SIG-M5 treated with dmso at 0.1 percent for 504 hours (cell line): Measurements from ENCODE around the gene NMT2.
A peak's percentile ranks its signal among the peaks of the same experiment; 100 is the strongest.

ENCODE experiments used
- DNase-seq: peaks from one replicate; lab custom pipeline; 2025; ENCODE audit not compliant: unreplicated experiment; lab: John Stamatoyannopoulos, UW

The NMT2 gene

DNA sequence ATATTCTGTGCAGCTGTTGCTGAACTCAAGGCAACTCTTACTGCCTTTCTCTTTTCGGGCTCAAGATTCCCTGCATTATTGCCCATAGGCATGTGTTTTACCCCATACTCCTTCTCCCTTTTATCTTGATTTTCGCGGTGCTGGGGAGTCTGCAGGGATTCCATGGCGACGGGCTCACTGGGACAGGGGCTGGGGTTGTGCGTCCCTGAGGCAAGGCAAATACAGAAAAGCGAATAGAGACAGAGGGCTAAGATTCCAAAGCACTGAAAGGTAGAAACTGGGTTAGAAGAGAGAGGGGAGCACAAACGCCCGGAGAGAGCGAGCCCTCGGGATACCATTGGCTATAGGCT is 71.9 kb downstream of the NMT2 start:
- no peak for DNase-seq

DNA sequence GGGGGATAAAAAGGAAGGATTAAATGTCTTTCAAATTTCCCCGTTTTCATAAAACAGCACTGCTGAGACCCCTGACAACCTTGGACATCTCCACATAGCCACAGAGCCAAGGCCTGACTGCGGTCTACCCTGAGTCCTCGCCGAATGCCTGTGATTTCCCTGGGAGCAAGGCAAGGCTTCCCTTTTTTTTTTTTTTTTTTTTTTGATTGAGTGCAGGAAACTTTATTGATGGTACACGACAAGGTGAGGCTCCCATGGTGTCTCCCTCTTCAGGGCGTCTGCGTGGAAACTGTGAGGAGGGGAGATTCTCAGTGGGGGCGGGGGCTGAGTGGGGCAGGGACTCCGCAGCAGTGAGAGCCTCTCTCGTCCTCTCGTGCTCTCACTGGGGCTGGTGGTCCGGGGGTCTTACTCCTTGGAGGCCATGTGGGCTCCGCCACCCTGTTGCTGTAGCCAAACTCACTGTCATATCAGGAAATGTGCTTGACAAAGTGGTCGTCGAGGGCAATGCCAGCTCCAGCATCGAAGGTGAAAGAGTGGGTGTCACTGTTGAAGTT is 75.6 kb downstream of the NMT2 start:
- DNase-seq: no peak

DNA sequence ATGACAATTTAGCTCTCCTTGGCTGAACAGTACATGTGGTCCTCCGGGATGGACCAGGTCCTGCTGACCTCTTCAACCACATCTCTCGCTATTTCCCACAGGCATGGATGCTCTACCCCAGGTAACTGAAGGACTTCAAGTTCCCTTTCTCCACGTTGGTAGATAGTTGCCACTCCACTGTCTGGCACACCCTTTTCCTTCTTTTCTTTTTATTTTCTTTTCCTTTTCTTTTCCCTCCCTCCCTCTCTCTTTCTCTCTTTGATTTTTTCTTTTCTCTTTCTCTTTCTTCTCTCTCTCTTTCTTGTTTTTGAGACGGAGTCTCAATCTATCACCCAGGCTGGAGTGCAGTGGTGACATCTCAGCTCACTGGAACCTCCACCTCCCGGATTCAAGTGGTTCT is 77.1 kb downstream of the NMT2 start:
- no peak for DNase-seq

- peak; percentile 82 for DNase-seq
Measured at GRCh38 chr10:15088428-15089261, 79.8 kb downstream of the NMT2 start, which contains the start of gene ACBD7. Gene ACBD7 (minus strand): TSS chr10:15088776. CDS start chr10:15088728, 48 bp downstream.

DNA sequence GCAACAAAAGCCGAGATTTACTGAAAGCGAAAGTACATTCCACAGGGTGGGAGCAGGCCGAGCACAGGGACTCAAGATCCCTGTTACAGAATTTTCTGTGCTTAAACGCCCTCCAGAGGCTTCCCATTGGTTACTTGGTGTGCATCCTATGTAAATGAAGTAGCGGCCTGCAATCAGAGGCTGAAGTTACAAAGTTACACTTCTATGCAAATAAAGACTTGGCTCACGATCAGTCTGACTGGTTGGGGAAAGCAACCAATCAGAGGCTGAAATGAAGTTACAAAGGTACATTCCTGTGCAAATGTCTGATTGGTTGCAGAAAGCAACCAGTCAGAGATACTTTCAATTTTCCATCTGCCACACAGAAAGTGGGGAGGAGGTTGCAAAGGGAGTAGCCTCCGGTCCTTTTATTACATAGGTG is 84.0 kb downstream of the NMT2 start:
- DNase-seq: peak; percentile 79

DNA sequence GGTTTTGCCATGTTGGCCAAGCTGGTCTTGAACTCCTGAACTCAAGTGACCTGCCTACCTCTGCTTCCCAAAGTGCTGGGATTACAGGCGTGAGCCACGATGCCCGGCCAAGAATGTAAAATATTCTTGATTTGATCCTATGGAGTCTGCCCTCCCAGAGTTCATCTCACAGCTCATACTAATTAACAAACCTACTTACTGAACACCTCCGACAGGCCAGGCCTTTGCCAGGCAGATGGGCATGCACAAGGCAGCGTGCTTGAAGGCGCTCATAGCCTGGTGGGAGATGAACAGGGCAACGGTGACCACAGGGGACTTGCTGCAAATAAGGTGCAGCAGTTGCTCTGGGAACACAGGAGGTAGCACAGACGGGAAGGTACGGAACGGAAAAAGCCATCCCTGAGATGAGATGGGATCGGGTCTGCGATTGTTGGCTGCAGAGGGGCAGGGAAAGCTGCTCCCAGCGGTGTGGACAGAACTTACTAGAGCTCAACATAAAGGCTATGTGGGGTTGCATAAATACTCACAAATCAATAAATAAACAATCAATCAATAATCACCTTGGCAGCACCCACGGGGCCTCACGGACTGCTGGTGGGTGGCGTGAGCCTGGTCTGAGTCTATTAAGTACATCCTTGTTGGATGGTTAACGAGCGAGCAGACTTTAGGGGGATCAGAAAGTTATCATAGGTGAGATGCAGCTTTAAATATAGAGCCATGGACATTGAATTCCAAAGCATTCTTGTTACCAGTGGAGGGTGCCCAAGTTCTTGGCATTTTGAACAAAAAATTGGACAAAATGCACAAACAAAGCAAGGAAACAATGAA is 84.6 kb downstream of the NMT2 start:
- no peak for DNase-seq

DNA sequence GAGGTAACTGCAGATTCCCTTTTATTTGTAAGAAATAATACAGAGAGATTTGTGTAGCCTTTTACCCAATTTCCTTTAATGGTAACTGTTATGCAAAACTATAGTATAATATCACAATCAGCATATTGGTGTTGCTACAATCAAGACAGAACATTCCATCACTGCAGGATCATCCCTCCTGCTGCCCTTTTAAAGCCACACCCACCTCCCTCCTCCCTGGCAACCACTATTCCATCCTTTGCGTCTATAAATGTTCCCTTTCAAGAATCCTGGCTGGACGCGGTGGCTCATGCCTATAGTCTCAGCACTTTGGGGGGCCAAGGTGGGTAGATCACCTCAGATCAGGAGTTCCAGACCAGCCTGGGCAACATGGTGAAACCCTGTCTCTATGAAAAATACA is 93.1 kb downstream of the NMT2 start:
- DNase-seq: no peak

DNA sequence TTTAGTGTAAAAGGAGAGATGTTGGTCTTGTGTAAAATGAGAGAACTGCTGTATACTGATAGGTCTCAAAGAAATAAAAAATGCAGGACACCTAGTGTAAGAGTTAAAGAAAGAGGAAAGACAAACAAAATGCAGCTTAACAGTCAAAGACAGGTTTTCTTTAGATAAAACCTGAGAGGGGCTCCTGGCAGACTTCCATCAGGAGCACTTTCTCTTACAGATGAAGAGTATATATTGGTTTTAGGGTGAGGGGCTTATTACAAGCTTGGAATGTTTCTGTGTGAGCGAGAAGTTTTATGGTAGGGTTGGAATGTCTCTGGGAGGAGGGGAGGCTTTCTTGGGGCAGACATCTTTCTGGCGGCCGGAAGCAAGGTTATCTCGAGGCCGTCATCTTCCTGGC is 96.1 kb downstream of the NMT2 start:
- no peak for DNase-seq

DNA sequence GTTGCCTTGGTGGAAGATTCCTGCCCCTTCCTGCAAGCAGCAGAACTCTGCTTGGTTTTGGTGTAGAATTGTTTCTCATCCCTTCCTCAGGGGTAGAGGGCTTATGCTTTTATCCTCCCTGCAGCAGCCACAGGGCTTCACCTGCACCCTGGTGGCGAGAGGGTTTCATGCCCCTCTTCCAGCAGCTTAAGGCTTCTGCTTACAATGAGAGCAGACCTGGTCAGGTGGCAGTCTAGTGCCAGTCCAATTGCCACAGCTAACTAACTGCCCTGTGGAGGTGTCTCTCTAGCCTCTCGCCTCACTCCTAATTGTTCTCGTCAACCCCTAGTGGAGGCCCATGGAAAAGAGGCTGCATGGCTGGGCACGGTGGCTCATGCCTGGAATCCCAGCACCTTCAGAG is 99.3 kb downstream of the NMT2 start:
- no peak for DNase-seq

- no peak for DNase-seq
Measured at GRCh38 chr10:15068802-15069201, 99.7 kb downstream of the NMT2 start.

- DNase-seq: no peak
Measured at GRCh38 chr10:15067154-15067553, 101.3 kb downstream of the NMT2 start.

GRCh38 chr10:15060638-15061037 is 107.9 kb downstream of the NMT2 start:
- no peak for DNase-seq

DNA sequence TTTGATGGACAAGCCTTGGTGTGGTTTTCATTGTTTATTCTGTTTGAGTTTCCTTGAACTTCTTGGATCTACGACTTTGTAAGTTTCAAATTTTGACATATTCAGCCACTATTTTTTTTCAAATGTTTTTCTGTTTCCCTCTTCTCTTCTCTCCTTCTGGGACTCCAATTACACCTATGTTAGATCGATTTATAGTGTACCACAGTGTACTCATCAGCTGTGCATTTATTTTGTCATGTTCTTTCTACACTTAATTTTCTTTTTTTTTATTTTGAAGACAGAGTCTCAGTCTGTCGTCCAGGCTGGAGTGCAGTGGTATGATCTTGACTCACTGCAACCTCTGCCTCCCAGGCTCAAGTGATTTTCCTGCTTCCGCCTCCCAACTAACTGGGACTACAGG is 108.6 kb downstream of the NMT2 start:
- DNase-seq: no peak

GRCh38 chr10:15058689-15059088 is 109.8 kb downstream of the NMT2 start:
- DNase-seq: no peak
